Activated T-helper 2 cell treated with anti-CD3 and anti-CD28 coated beads, Interferon-gamma antibody, Interleukin-2, Interleukin-4, amounts not matched to agents 10 μg/mL and 5 μg/mL and 100 μg/mL, durations not matched to agents 14 hours and 24 hours and 36 hours (primary cell): ENCODE data around the gene COL5A3. TPM values are rescaled to one million over a fixed set of nuclear protein-coding genes. Genes with fewer than 3 reads are reported as not detected.

Source experiments
- DNase-seq: peaks from one replicate; pipeline ENCODE4 v3.0.0; 2021; ENCODE audit warnings: low spot score
- H3K27ac Mint-ChIP-seq: one replicate; pipeline ENCODE4 v1.8.0; 2021; ENCODE audit warnings: mixed read lengths
- H3K27me3 Mint-ChIP-seq: one replicate; pipeline ENCODE4 v1.8.0; 2021; ENCODE audit warnings: low read depth, mixed read lengths
- H3K36me3 Mint-ChIP-seq: one replicate; pipeline ENCODE4 v1.8.0; 2021; ENCODE audit warnings: low read depth, mixed read lengths
- H3K4me1 Mint-ChIP-seq: one replicate; pipeline ENCODE4 v1.8.0; 2021; ENCODE audit warnings: low read depth, mixed read lengths
- H3K4me3 Mint-ChIP-seq: one replicate; pipeline ENCODE4 v1.8.0; 2021; ENCODE audit warnings: low read depth, mild to moderate bottlenecking, moderate library complexity, mixed read lengths
- H3K9me3 Mint-ChIP-seq: one replicate; pipeline ENCODE4 v1.8.0; 2021; ENCODE audit warnings: mixed read lengths
- intact Hi-C: fragments of 100-400 bp; cut with micrococcal nuclease; formaldehyde crosslinking; loops from one replicate; pipeline ENCODE4 v1.15.1; 2023
- total RNA-seq: library from RNA; stranded (reverse); gene quantifications from 2 replicates; pipeline ENCODE4 v1.2.3, GENCODE V29; 2022

COL5A3 gene
- 0.80 and 0.87 TPM in 2 replicates for total RNA-seq

DNA sequence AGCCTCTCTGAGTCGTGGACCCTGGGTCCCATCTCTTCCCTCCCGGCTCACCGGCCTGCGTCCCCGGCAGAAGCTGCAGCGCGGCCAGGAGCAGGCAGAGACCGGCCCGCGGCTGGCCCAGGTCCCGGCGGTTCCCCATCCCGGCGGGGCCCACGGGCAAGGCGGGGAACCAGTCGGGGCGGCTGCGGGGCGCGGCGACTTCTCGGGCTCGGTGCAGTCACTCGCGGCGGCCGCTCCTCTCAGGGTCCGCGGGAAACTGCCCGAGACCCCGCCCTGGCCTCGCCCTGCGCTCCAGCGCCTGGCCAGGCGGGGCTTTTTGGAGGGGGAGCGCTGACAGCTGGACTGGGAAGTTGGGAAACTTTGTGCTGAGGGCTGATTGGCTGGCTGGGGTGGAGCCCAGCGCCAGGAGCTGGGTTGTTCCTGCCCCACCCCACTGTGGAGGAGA is at the start of gene COL5A3:
Gene COL5A3 (minus strand): TSS at position 258 of the 445 bp plus-strand sequence. CDS start 119 bp downstream, at position 139.
- DNase-seq, result no peak
- no peak within 1 kb of the TSS for H3K4me3 Mint-ChIP-seq
- no peaks in the 10 kb centered on the region for H3K9me3 Mint-ChIP-seq
- no peaks in the 10 kb centered on the region for H3K36me3 Mint-ChIP-seq
- H3K27ac Mint-ChIP-seq, result no peak within 1 kb of the TSS
- H3K27me3 Mint-ChIP-seq, result peaks cover 36% of the 10 kb centered on the region
- intact Hi-C loops, result no loop called here
- peaks cover 12% of the 10 kb centered on the region for H3K4me1 Mint-ChIP-seq

DNA sequence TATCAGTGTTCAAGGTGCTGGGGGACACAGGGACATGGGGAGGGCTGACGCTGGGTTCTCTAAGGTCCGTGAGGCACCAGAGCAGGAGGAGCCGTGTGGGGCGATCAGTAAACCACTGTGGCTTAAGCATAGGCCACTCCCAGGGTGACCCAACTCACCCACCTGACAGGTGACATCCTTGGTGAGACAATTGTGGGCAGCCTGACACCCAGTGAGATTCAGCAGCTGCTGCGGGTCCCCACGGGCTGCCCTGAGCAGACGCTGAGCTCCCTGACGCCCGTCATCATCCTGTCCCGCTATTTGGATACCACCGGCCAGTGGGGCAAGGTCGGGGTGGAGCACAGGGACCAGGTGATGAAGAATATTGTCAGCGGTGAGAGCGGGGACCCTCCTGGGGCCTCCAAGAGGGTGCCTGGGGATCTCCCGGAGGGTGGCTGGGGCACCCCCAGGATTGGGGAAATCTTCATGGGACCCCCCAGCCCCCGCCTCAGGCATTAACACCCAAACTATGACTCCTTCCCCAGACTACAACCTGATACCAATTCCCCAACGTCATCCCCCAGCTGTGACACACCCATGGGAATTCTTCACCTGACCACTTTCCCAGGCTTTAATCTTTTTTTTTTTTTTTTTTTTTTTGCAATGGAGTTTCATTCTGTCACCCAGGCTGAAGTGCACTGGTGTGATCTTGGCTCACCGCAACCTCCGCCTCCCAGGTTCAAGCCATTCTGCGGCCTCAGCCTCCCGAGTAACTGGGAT is 42.5 kb upstream of the COL5A3 start:
- no peak overlapping the region for H3K4me3 Mint-ChIP-seq
- intact Hi-C loops, result no loop called here
- H3K27me3 Mint-ChIP-seq, result no peaks in the 10 kb centered on the region
- no peak overlapping the region for H3K27ac Mint-ChIP-seq
- H3K36me3 Mint-ChIP-seq, result no peaks in the 10 kb centered on the region
- no peaks in the 10 kb centered on the region for H3K9me3 Mint-ChIP-seq
- H3K4me1 Mint-ChIP-seq, result no peaks in the 10 kb centered on the region
- DNase-seq, result no peak

DNA sequence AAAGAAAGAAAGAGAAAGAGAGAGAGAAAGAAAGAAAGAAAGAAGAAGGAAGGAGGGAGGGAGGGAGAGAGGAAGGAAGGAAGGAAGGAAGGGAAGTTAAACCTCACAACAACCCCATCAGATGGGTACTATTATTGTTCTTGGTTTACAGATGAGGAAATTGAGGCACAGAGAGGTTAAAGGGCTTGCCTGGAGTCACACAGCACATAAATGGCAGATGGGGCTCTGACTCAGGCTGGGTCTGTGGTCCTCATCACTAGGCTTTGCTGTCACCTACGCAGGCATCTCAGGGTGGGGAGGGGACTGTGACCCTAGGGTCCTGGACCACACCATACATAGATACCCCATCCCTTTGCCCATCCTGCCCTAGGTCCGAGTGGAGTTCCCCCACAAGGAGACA is 39.3 kb upstream of the COL5A3 start:
- Mint-ChIP-seq H3K36me3 (no peaks in the 10 kb centered on the region), H3K4me1 (no peaks in the 10 kb centered on the region), H3K27me3 (no peaks in the 10 kb centered on the region)

DNA sequence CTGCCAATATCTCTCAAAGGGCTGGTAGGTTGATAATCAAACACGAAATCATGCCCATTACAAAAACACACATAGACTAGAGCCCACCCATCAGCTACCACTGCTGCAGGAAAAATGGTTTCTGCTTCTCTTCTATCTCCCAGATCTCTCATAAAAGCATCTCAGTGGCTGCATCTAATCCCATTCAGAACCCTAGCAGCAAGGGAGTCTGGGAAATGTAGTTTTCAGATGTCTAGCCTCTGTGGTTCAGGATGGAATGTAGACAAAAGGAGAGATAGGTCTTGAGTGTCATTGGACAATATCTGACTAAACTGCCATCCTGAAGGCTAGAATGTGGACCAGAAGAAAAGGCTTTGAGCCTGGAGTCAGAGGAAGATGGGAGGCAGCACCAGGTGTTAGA is 35.1 kb upstream of the COL5A3 start:
- Mint-ChIP-seq H3K27ac (no peak overlapping the region), H3K4me3 (no peak overlapping the region), H3K4me1 (no peaks in the 10 kb centered on the region), H3K36me3 (no peaks in the 10 kb centered on the region), H3K27me3 (peaks cover 3% of the 10 kb centered on the region), H3K9me3 (no peaks in the 10 kb centered on the region)
- intact Hi-C loops, result no loop called here
- DNase-seq, result no peak

More for the DNA sequence above, 39.3 kb upstream of the COL5A3 start:
- DNase-seq, result no peak
- intact Hi-C loops, result no loop called here
- Mint-ChIP-seq H3K27ac (no peak overlapping the region), H3K4me3 (no peak overlapping the region), H3K9me3 (no peaks in the 10 kb centered on the region)

DNA sequence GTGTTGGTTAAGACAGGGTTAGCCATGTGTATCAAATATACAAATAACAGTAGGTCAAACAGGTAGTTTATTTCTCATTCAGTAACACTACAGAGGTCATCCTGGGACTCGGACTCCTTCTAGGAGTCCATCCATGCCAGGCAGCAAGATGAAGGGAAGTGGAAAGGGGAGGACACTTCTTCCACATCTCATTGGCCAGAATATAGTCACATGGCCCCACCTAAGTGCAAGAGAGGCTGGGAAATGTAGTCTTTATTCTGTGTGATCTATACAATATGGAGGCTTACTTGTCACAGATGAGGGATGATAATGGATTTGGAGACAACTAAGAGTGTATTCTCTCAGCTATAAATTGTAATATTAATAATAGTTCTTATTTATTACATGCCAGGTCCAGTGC is 34.1 kb upstream of the COL5A3 start:
- Mint-ChIP-seq H3K27me3 (peaks cover 3% of the 10 kb centered on the region), H3K9me3 (no peaks in the 10 kb centered on the region), H3K4me3 (no peak overlapping the region), H3K36me3 (no peaks in the 10 kb centered on the region), H3K27ac (no peak overlapping the region), H3K4me1 (no peaks in the 10 kb centered on the region)
- intact Hi-C loops, result no loop called here
- DNase-seq, result no peak

DNA sequence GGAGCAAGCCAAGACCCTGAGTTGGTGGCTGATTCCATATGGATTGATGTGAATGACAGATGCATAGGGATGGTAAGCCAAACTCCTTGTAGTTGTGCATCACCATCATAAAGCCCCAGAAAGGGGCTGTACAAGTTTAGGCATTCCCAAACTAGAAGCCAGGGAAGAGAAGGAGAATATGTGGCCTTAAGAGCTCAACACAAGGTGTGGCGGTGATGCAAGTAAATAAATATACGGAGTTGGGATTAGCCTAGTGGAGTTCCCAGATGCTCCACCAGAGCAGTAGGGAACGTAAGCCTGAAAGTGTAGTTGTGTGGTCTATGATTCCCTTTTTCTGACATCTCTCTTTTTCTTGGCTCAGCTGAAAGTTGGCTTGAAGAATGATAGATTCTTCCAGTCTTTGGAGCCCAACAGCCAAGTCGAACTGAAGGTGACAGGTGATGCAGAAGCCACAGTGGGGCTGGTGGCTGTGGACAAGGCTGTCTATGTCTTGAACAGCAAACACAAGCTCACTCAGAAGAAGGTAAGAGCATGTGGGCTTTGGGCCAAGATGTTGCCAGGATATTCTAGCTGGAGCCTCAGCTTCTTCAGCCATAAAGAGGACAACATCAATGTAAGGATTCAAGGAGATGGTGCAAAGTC is 33.1 kb upstream of the COL5A3 start:
- peaks cover 3% of the 10 kb centered on the region for H3K27me3 Mint-ChIP-seq

DNA sequence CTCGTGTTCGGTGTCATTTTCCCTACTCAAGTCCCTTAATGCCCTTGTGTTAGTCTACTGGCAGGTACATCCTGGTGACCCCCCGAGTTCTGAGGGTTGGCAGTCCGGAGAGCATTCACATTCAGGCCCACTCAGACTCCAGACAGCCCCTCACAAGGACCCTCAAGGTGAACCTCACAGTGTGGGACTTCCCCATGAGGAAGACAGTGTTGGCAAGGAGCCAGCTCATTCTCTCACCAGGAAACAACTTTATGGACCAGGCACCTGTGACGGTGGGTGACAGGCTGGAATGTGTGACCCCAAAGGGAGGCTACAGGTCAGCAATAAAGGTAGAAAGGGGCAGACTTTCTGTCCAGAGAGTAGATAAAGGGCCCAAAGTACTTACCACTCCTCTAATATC is 27.5 kb upstream of the COL5A3 start:
- Mint-ChIP-seq H3K36me3 (no peaks in the 10 kb centered on the region), H3K27ac (no peak overlapping the region), H3K27me3 (peaks cover 12% of the 10 kb centered on the region), H3K4me3 (no peak overlapping the region), H3K9me3 (no peaks in the 10 kb centered on the region), H3K4me1 (no peaks in the 10 kb centered on the region)
- no peak for DNase-seq
- intact Hi-C loops, result no loop called here

More for the DNA sequence above, 33.1 kb upstream of the COL5A3 start:
- Mint-ChIP-seq H3K9me3 (no peaks in the 10 kb centered on the region), H3K4me3 (no peak overlapping the region), H3K36me3 (no peaks in the 10 kb centered on the region), H3K4me1 (no peaks in the 10 kb centered on the region), H3K27ac (no peak overlapping the region)
- DNase-seq, result no peak
- intact Hi-C loops, result no loop called here

DNA sequence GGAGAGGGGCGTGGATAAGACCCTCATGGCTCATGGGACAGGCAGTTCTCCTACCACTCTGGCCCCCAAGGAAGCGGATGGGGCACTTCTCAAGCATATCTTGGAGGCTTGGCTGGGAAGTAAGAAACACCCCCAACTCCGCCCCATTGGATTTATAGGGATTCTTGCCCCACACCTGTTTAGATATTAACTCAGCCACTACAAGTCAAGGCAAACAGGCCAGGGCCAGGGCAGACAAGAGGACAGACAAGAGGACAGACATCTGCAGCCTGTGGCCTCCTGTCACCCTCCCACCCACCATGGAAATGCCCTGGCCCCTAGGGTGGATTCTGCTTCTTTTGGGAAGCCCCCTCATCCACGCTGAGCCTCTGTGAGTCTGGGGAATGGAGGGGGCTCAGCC is 27.1 kb upstream of the COL5A3 start:
- no peaks in the 10 kb centered on the region for H3K9me3 Mint-ChIP-seq
- no peak overlapping the region for H3K27ac Mint-ChIP-seq
- peaks cover 14% of the 10 kb centered on the region for H3K27me3 Mint-ChIP-seq
- H3K4me1 Mint-ChIP-seq, result no peaks in the 10 kb centered on the region
- intact Hi-C loops, result no loop called here
- no peaks in the 10 kb centered on the region for H3K36me3 Mint-ChIP-seq
- DNase-seq, result no peak
- no peak overlapping the region for H3K4me3 Mint-ChIP-seq

DNA sequence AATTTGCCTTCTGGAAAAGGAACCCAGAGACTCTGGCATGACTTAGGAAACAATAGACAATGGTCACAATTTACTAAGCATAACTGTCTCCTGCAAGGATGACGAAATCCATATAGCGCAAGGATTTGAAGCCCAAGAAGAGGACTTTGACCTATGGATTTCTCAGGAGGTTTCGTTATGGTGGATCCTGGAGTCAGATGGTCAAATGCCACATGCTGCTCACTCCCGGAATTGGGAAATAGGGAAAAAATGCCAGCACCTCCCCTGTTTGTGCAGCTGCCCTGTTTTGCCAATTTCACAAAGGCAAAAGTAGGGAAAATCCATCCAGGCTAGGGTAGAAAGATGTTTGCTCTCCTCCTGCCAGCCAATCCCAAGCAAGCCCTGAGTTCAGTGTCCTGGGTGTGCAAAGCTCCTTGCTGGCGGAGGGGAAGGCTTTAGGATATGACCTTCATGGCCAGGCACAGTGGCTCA is 26.3 kb upstream of the COL5A3 start:
- H3K27ac Mint-ChIP-seq, result no peak overlapping the region
- DNase-seq, result no peak
- peaks cover 17% of the 10 kb centered on the region for H3K27me3 Mint-ChIP-seq
- H3K36me3 Mint-ChIP-seq, result no peaks in the 10 kb centered on the region
- H3K4me3 Mint-ChIP-seq, result no peak overlapping the region
- intact Hi-C loops, result no loop called here
- H3K4me1 Mint-ChIP-seq, result no peaks in the 10 kb centered on the region
- no peaks in the 10 kb centered on the region for H3K9me3 Mint-ChIP-seq

DNA sequence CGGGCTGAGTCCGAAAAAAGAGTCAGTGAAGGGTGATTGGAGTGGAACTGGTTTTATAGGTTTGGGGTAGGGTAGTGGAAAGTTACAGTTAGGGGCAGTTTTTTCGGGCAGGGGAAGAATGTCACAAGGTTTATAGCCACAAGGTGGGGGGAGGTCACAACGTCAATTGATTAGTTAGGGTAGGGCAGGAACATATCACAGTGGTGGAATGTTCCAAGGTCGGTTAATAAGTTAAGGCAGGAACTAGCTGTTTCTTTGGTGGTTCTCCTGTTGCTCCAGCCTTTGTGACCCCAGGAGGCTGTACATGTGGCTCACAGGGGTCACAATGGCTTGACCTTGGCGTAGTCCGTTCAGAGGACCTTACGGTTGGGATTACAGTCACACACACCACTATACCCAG is 23.3 kb upstream of the COL5A3 start:
- DNase-seq, result no peak
- Mint-ChIP-seq H3K36me3 (no peaks in the 10 kb centered on the region), H3K4me3 (no peak overlapping the region), H3K27ac (no peak overlapping the region), H3K9me3 (no peaks in the 10 kb centered on the region), H3K27me3 (peaks cover 14% of the 10 kb centered on the region), H3K4me1 (no peaks in the 10 kb centered on the region)
- intact Hi-C loops, result no loop called here

DNA sequence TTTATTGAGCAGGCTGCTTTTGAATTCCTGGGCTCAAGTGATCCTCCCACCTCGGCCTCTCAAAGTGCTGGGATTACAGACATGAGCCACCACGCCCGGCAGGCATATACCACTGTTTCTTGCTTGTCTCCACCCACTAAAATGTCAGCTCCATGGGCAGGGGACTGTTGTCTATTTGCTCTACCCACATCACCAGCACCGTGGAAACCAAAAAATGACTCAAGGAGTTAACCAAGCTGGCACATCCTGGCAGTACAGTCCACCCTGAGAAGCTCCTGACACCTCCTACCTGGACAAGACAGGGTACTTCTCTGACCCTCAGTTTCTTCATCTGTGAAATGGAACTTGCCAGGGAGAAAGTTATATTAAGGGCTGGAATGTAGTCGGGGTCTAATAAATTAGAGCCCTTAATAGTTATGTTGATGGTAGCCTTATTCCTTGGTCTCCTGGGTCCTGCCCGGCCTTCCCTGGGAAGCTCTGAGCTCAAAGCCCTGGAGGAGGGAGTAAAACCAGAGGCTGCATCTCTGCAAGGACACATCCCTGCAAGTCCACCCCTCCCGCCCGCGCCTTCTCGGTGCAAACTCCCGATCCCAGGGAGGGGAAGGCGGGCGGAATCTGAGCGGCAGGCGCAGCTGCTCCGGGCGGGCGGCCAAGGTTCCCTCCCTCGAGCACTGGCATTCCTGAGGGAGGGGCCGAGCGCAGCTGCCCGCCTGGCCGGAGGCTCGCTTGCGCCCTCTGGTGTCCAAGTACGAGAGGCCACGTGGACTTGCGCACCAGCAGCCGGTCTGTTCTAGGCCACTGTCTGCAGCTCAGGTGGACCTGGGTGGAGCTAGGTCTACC is 17.1 kb upstream of the COL5A3 start:
- DNase-seq, result peak; percentile 71
- Mint-ChIP-seq H3K4me1 (no peaks in the 10 kb centered on the region), H3K36me3 (no peaks in the 10 kb centered on the region), H3K4me3 (no peak overlapping the region), H3K27me3 (peaks cover 15% of the 10 kb centered on the region), H3K27ac (no peak overlapping the region), H3K9me3 (no peaks in the 10 kb centered on the region)
- intact Hi-C loops, result loop anchor here (1.0 kb wide), 1 partner anchor 93 kb away; no protein-coding TSS in a partner anchor

DNA sequence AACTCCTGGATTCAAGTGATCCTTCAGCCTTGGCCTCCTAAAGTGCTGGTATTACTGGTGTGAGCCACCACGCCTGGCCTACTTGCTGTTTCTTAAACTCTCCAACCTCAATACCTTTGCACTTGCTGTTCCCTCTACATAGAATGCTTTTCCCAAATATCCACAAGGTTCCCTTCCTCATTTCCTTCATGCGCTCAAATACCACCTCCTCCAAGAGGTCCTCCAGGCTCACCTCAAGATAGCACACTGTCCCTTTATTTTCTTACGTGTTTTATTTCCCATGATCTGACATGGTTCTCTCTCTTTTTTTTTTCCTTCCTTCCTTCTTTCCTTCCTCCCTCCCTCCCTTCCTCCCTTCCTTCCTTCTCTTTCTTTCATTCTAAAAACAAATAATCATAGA is 16.4 kb upstream of the COL5A3 start:
- H3K27ac Mint-ChIP-seq, result no peak overlapping the region

More for the DNA sequence above, 16.4 kb upstream of the COL5A3 start:
- no peaks in the 10 kb centered on the region for H3K4me1 Mint-ChIP-seq
- DNase-seq, result no peak
- no peak overlapping the region for H3K4me3 Mint-ChIP-seq
- intact Hi-C loops, result loop anchor here (1.0 kb wide), 1 partner anchor 92 kb away; no protein-coding TSS in a partner anchor
- peaks cover 12% of the 10 kb centered on the region for H3K27me3 Mint-ChIP-seq
- no peaks in the 10 kb centered on the region for H3K36me3 Mint-ChIP-seq
- no peaks in the 10 kb centered on the region for H3K9me3 Mint-ChIP-seq
